HPDE6-E6E7 (cell line): ENCODE measurements around the gene ARL13B.

ENCODE experiments used
- DNase-seq: peaks from one replicate; pipeline ENCODE4 v3.0.0; 2011; ENCODE audit warnings: missing footprints; ENCODE audit errors: extremely low spot score

Gene ARL13B

GRCh38 chr3:94099311-94099710 lies 119.4 kb downstream of the ARL13B start:
- no peak for DNase-seq

- no peak for DNase-seq
These were observed 121.9 kb downstream of the ARL13B start for GRCh38 chr3:94101860-94102259.
